ENCODE results near the gene PLN.

PLN gene

GRCh38 chr6:118542184-118542952, 5.7 kb upstream of the PLN start:
- no peak for DNase-seq

GRCh38 chr6:118544105-118544504, 4.0 kb upstream of the PLN start:
- DNase-seq: no peak

- DNase-seq: no peak
Measured at GRCh38 chr6:118546164-118546879, 1.8 kb upstream of the PLN start.

- DNase-seq: no peak
Measured at GRCh38 chr6:118546880-118547218, 1.2 kb upstream of the PLN start.

- DNase-seq: no peak
Measured at GRCh38 chr6:118548613-118549012, 517 bp downstream of the PLN start.

GRCh38 chr6:118551063-118552053, 3.3 kb downstream of the PLN start:
- no peak for DNase-seq

- DNase-seq: no peak
Measured at GRCh38 chr6:118553132-118553531, 5.0 kb downstream of the PLN start.

GRCh38 chr6:118554698-118555097, 6.6 kb downstream of the PLN start:
- DNase-seq: no peak

GRCh38 chr6:118558464-118559217, 10.5 kb downstream of the PLN start:
- no peak for DNase-seq

- no peak for DNase-seq
Measured at GRCh38 chr6:118559659-118560058, 11.6 kb downstream of the PLN start.

- DNase-seq: no peak
Measured at GRCh38 chr6:118562248-118562647, 14.2 kb downstream of the PLN start.

- no peak for DNase-seq
Measured at GRCh38 chr6:118562959-118563358, 14.9 kb downstream of the PLN start.

GRCh38 chr6:118565311-118565960, 17.3 kb downstream of the PLN start:
- no peak for DNase-seq

- DNase-seq: no peak
Measured at GRCh38 chr6:118567974-118568373, 19.9 kb downstream of the PLN start.

GRCh38 chr6:118569498-118569897, 21.4 kb downstream of the PLN start:
- DNase-seq: no peak

- no peak for DNase-seq
Measured at GRCh38 chr6:118571121-118571520, 23.0 kb downstream of the PLN start.

- no peak for DNase-seq
Measured at GRCh38 chr6:118574051-118574865, 26.2 kb downstream of the PLN start.

GRCh38 chr6:118577972-118578371, 29.9 kb downstream of the PLN start:
- DNase-seq: no peak

- no peak for DNase-seq
Measured at GRCh38 chr6:118578617-118579016, 30.5 kb downstream of the PLN start.

- no peak for DNase-seq
Measured at GRCh38 chr6:118579786-118580185, 31.7 kb downstream of the PLN start.
